Neural crest cell (in vitro differentiated cells): ENCODE results near the gene PRKAR1B. TPM values are rescaled to one million over a fixed set of nuclear protein-coding genes. Genes with fewer than 3 reads are reported as not detected.

Experiments used
- DNase-seq: peaks from one replicate; pipeline ENCODE4 v3.0.0; 2021; ENCODE audit warnings: low read depth, mixed read lengths, low spot score
- H3K27ac Mint-ChIP-seq: one replicate; pipeline ENCODE4 v1.8.0; 2021; ENCODE audit warnings: mild to moderate bottlenecking, mixed read lengths; ENCODE audit not compliant: unreplicated experiment
- H3K27me3 Mint-ChIP-seq: 2 replicates; pipeline ENCODE4 v1.8.0; 2021; ENCODE audit warnings: low read depth, mild to moderate bottlenecking, mixed read lengths
- H3K36me3 Mint-ChIP-seq: 2 replicates; pipeline ENCODE4 v1.8.0; 2021; ENCODE audit warnings: low read depth, mild to moderate bottlenecking, mixed read lengths
- H3K4me1 Mint-ChIP-seq: 2 replicates; pipeline ENCODE4 v1.8.0; 2021; ENCODE audit warnings: mixed read lengths
- H3K4me3 Mint-ChIP-seq: one replicate; pipeline ENCODE4 v1.8.0; 2021; ENCODE audit warnings: mild to moderate bottlenecking, mixed read lengths
- H3K9me3 Mint-ChIP-seq: 2 replicates; pipeline ENCODE4 v1.8.0; 2021; ENCODE audit warnings: mixed read lengths
- long read RNA-seq: library from polyadenylated mRNA; unstranded; transcript quantifications from one replicate; pipeline ENCODE4 v2.0.0, GENCODE V29; 2020
- total RNA-seq: library from RNA; stranded (reverse); gene quantifications from 2 replicates; pipeline ENCODE4 v1.2.1, GENCODE V29; 2021
- TF ChIP-seq, protein P1 (sequence below): fragments of 200-600 bp; sonication (generic); conservative IDR thresholded peaks from 2 replicates; pipeline ENCODE4 v1.5.0; 2021; ENCODE audit warnings: antibody characterized with exemption, mild to moderate bottlenecking

The PRKAR1B gene
- total RNA-seq = 8.1 and 9.5 TPM in 2 replicates
- long read RNA-seq, partial matches to known transcripts = 0 of 2 reads
- long read RNA-seq, other reads (novel, unspliced or antisense) = 0 of 2 reads

DNA sequence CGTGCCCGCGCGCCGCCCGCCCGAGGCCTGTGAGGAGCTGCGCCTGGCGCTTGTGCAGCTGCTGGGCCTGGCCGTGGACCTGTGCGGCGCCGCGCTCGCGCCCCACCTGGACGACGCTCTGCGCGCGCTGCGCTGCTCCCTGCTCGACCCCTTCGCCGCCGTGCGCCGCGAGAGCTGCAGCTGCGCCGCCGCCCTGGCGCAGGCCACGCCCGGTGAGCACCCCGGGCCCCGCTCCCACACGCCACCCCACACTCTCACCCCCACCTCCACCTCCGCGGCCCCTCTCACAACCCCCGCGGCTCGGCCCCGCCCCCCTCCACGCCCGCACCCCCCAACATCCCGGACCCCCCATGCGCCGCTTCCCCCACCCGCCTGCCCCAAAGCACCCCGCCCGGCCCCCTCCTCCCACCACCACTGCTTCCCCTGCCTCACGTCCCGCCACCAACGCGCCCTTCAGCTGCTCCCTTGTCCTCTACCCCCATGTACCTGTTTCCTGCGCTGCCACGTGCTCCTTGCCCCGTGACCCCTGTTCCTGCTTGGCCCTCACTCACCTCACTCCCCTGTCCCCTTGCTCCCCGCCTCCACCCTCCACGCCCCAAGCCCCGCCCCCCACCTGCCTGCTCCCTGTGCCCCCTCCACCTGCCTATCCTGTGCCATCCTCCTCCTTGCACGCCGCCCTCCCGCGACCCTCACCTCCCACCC is at the start of gene PRKAR1B:
Gene PRKAR1B (minus strand): TSS at position 178 of the 702 bp plus-strand sequence. CDS start 15,776 bp downstream, outside the sequence.
- peak within 1 kb of the TSS; percentile 94 for H3K4me3 Mint-ChIP-seq
- TF ChIP-seq, protein P1, sequence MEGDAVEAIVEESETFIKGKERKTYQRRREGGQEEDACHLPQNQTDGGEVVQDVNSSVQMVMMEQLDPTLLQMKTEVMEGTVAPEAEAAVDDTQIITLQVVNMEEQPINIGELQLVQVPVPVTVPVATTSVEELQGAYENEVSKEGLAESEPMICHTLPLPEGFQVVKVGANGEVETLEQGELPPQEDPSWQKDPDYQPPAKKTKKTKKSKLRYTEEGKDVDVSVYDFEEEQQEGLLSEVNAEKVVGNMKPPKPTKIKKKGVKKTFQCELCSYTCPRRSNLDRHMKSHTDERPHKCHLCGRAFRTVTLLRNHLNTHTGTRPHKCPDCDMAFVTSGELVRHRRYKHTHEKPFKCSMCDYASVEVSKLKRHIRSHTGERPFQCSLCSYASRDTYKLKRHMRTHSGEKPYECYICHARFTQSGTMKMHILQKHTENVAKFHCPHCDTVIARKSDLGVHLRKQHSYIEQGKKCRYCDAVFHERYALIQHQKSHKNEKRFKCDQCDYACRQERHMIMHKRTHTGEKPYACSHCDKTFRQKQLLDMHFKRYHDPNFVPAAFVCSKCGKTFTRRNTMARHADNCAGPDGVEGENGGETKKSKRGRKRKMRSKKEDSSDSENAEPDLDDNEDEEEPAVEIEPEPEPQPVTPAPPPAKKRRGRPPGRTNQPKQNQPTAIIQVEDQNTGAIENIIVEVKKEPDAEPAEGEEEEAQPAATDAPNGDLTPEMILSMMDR = no peak
- H3K4me1 Mint-ChIP-seq = peaks cover 21% of the 10 kb centered on the region
- peaks cover 14% of the 10 kb centered on the region for H3K9me3 Mint-ChIP-seq
- H3K27ac Mint-ChIP-seq = peak within 1 kb of the TSS; percentile 28
- H3K36me3 Mint-ChIP-seq = peaks cover 31% of the 10 kb centered on the region
- no peak for DNase-seq
- H3K27me3 Mint-ChIP-seq = no peaks in the 10 kb centered on the region

- no peak overlapping the region for H3K27ac Mint-ChIP-seq
- H3K9me3 Mint-ChIP-seq = no peaks in the 10 kb centered on the region
- no peaks in the 10 kb centered on the region for H3K27me3 Mint-ChIP-seq
- H3K4me1 Mint-ChIP-seq = no peaks in the 10 kb centered on the region
- DNase-seq = no peak
- H3K36me3 Mint-ChIP-seq = peaks cover 15% of the 10 kb centered on the region
- TF ChIP-seq, protein P1 = no peak
- no peak overlapping the region for H3K4me3 Mint-ChIP-seq
Observed at GRCh38 chr7:776381-776780, 49.3 kb upstream of the PRKAR1B start.

DNA sequence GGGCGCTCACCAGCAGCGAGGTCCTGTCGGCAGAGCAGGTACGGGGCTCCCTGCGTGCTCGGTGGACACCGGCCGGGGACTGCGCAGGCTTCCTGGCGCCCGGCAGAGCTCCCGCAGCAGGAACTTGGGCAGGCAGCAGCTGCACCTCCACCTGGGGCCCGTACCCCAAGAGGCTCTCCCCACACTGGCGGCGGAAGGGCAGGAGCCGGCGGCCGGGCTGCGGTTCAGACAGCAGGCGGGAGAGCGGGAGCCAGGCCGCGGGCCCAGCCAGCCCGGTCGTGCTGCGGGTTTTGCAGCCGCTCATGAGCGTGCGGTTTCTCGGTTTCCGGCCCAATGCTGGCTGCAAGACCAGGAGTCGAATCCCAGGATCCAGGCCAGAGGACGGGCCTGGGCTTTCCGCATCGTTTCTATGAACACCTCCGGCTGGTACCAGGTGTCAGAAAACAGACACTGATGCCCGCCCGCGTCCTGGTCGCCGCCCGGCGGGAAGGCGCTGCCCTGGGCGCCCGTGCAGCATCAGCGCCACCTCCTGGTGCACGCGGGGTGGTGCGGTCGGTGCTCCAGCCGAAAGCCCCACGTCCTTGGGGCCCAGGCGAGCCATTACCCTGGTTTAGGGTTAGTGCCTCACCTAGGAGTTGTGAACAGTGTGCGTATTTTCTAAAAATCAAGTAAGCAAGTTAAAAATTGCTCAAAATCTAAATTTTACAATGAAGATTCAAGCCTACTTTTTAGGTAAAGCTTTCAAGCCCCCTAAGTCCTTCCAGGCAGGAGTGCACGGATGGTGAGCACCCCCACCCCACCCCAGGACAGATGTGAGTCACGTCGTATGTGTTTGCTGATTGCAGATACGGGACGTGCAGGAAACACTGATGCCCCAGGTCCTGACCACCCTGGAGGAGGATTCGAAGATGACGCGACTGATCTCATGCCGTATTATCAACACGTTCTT is 47.4 kb upstream of the PRKAR1B start:
- no peak overlapping the region for H3K27ac Mint-ChIP-seq
- no peak overlapping the region for H3K4me3 Mint-ChIP-seq
- TF ChIP-seq, protein P1 = peak; percentile 96
- no peaks in the 10 kb centered on the region for H3K27me3 Mint-ChIP-seq
- no peaks in the 10 kb centered on the region for H3K9me3 Mint-ChIP-seq
- H3K4me1 Mint-ChIP-seq = no peaks in the 10 kb centered on the region
- DNase-seq = peak; percentile 74
- peaks cover 10% of the 10 kb centered on the region for H3K36me3 Mint-ChIP-seq

DNA sequence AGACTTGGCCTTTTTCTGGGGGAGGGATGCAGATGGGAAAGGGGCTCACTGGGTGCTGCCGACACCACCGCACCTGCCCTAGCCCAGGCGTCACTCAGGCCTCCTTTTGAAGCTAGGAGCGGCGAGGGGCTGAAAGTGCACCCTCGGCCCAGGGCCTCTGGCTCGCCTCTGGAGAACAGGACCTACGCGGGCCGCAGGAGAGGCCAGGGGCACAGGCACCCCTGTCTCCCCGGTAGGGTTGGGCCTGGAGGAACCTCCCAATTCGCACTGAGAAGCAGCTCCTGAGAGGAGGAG is 46.5 kb upstream of the PRKAR1B start:
- TF ChIP-seq, protein P1 = no peak
- peaks cover 10% of the 10 kb centered on the region for H3K36me3 Mint-ChIP-seq
- DNase-seq = no peak
- no peaks in the 10 kb centered on the region for H3K4me1 Mint-ChIP-seq
- no peak overlapping the region for H3K27ac Mint-ChIP-seq
- H3K4me3 Mint-ChIP-seq = no peak overlapping the region
- no peaks in the 10 kb centered on the region for H3K9me3 Mint-ChIP-seq
- no peaks in the 10 kb centered on the region for H3K27me3 Mint-ChIP-seq

- Mint-ChIP-seq H3K36me3 (peaks cover 13% of the 10 kb centered on the region), H3K4me1 (no peaks in the 10 kb centered on the region), H3K27ac (no peak overlapping the region), H3K9me3 (no peaks in the 10 kb centered on the region), H3K4me3 (no peak overlapping the region), H3K27me3 (no peaks in the 10 kb centered on the region)
- no peak for DNase-seq
- TF ChIP-seq, protein P1 = no peak
Observed at GRCh38 chr7:772861-773621, 46.0 kb upstream of the PRKAR1B start.
